GM19372 (cell line): ENCODE data around the gene S100A1.
"Not testable (repeated sequence)": the region's sequence is repeated elsewhere in the genome, so short reads cannot be mapped to it uniquely, and the experiment has no call there.

Experiments
- ATAC-seq: cut with Tn5 transposase; IDR thresholded peaks from one replicate; pipeline ENCODE4 v1.9.1; 2021; ENCODE audit warnings: mild to moderate bottlenecking, low read depth, moderate library complexity; ENCODE audit not compliant: unreplicated experiment

The S100A1 gene

GRCh38 chr1:153649863-153650235, 21.6 kb downstream of the S100A1 start:
- no peak for ATAC-seq

DNA sequence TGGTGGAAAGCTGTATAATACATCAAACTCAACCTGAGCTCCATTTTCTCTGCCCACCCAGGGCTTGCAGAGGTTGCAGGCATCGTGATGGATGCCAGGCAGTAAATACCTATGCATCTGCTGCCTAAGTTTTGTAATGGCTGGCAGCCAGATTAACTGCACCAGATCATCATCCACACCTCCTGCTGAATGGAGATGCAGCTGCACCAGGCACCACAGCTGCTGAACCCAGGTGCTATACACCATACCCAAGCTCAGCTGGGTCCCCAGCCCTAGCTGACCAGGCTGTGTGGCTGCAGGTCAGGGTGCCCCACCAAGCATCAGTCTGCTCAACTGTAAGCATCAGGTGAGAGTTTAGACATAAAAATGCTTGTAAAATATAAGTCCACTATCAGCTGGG, 23.5 kb downstream of the S100A1 start:
- ATAC-seq = no peak

- ATAC-seq = no peak
These were observed 24.7 kb downstream of the S100A1 start for GRCh38 chr1:153652805-153653500.

GRCh38 chr1:153655333-153655732, 27.1 kb downstream of the S100A1 start:
- no peak for ATAC-seq

DNA sequence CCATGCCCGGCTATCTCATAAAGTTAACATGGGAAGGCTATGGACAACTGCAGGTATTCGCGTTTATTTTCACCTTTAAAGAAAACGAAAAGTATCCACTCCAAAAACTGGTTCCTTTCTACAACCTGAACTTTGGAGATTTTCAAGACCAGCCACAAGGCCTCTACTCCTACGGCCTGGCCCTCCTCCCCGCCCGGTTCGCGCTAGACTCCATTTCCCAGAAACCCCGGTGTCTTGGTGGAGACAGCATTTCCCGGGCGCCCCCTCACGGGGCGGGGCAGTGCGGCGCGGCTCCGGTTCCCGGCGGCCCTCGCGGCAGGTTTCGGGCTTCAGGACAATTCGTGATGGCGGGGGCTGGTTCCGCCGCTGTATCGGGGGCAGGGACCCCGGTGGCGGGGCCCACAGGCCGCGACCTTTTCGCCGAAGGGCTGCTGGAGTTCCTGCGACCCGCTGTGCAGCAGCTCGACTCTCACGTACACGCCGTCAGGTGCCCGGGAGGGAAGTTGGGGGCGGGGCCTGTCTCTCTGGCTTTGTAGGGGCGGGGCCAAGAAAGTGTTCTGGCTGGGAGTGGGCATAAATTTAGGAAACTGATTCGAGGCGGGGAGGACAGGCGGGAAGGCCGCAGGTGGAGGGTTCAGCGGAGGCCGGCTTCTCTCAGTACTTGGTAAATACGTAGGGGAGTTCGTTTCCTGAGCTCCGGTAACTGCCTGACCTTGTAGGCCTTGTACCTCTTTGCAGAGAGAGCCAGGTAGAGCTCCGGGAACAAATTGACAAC, 30.4 kb downstream of the S100A1 start, which contains the start of gene SNAPIN:
Gene SNAPIN, plus strand, starts transcription at position 304 of the 775 bp plus-strand sequence. Its CDS starts 41 bp downstream, at position 345.
- peak; percentile 94 for ATAC-seq

DNA sequence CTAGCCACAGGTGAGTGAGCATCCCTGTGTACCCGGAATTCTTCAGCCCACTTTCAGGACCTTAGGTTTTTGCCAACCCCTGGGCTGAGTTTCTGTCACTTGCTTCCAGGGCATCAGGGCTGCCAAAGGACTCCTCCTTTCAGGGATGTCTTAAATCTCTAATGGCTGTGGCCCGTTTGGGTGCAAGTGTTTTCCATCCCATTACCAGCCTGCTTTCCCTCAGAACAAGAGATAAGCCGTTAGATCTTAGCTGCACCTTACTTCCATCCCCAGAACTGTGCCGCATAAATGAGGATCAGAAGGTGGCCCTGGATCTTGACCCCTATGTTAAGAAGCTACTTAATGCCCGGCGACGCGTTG, 30.9 kb downstream of the S100A1 start:
- ATAC-seq = no peak

DNA sequence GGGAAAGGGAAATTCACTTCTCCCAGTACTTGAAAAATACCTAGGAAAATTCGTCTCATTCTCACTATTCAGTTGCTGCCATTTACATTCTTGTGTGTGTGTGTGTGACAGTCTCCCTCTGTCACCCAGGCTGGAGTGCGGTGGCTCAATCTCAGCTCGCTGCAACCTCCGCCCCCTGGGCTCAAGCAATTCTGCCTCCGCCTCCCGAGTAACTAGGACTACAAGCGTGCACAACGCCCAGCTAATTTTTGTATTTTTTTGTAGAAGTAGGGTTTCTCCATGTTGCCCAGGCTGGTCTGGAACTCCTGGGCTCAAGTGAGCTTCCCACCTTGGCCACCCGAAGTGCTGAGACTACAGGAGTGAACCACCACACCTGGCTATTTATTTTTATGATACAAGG, 31.4 kb downstream of the S100A1 start:
- ATAC-seq = no peak

DNA sequence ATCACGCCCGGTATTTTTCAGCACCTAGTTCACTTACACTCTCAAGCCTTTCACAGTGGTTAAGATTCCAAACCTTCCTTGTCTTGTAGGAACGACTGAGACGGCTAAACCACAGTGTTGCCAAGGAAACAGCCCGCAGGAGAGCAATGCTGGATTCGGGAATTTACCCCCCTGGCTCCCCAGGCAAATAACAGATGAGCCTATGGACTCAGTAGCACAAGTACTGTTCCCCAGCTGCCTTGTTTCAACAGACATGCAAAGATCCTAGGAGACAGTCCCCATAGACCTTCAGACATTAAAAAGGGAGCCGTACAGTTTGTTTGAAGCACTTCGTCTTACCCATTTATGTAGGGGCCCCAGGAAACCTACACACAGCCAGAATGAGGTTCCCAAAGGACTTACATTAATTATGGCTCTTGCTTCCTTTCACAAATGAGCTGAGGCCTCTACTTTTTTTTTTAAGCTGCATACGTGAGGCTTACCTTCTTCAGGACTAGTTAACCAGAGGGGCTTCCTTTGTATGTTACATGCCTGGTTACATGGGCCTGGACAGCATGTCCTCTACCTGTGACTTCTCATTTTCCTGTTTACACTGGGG, 33.0 kb downstream of the S100A1 start:
- ATAC-seq = no peak

- no peak for ATAC-seq
These were observed 34.0 kb downstream of the S100A1 start for GRCh38 chr1:153662269-153662668.

GRCh38 chr1:153663211-153663610, 35.0 kb downstream of the S100A1 start:
- ATAC-seq = no peak

- no peak for ATAC-seq
These were observed 39.2 kb downstream of the S100A1 start for GRCh38 chr1:153667439-153667838.

DNA sequence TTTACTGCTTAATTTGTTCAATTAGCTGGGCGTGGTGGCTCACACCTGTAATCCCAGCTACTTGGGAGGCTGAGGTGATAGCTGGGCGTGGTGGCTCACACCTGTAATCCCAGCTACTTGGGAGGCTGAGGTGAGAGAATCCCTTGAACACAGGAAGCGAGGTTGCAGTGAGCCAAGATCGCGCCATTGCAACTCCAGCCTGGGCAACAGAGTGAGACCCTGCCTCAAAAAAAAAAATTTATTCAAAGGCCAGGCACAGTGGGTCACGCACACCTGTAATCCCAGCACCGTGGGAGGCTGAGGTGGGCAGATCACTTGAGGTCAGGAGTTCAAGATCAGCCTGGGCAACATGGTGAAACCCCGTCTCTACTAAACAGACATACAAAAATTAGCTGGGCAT, 40.4 kb downstream of the S100A1 start:
- not testable (repeated sequence) for ATAC-seq

DNA sequence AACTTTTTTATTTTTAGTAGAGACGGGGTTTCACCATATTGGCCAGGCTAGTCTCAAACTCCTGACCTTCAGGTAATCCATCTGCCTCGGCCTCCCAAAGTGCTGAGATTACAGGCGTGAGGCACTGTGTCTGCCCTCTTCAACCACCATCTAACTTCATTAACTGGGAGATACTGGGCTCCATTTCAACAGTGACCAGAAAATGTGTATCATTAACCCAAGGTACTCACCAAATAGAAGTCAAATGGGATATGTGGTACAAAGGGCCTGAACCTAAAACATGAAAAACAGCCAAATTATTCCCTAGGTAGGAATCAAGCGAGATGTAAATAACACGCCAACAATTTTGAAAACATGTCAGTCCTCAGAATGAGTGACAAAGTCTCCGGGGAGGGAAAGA, 41.4 kb downstream of the S100A1 start:
- ATAC-seq = no peak

DNA sequence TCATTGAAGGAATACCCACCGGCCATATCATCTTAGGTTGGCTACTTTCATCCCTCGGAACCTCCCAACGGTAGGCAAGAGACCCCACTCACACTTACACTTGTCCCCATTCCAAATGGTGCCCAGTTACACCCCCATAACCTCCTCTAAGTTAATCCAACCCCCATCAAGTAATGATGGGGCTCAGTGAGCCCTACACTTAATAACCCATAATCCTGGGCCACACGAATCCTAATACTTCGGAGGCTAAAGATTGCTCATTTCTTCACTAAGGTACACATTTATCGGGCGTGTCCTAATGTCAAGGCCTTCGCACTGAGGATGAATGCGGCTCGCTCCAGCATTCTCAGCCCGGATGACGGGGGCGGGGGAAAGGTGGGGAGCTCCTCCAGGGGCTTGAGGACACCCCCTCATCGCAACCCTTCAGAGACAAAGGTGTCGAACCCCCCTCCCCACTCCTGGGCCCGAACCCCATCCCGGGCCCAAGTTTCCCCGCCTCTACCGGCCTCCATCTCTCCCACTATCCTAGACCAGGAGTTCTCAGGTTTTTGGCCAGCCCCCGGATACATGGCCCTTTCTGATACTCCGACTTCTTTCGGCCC, 42.1 kb downstream of the S100A1 start:
- ATAC-seq = no peak

- ATAC-seq = peak; percentile 97
These were observed 42.8 kb downstream of the S100A1 start, which contains the start of gene ILF2 for GRCh38 chr1:153670859-153671627. TSS of gene ILF2 (minus strand) at chr1:153670993. CDS start at chr1:153670922, 71 bp downstream.

DNA sequence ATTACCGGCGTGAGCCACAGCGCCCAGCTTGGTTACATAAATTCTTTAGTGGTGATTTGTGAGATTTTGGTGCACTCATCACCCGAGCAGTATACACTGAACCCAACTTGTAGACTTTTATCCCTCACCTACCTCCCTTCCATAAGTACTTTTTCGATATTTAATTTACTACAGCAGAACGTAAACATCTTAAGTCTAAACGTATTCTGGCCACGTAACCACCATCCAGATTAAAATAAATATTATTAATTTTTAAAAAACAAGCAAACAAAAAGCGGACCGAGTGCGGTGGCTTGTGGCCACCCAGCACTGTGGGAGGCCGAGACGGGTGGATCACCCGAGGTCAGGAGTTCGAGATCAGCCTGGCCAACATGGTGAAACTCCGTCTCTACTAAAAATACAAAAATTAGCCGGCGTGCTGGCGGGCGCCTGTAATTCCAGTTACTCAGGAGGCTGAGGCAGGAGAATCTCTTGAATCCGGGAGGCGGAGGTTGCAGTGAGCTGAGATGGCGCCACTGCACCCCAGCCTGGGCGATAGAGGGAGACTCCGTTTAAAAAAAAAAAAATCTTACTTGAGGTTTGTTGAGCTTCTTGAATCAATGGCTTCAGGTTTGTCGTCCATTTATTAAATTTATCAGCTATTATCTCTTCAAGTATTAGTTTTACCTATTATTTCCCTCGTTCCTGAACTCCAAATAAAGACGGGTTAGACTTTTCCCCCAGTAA, 43.6 kb downstream of the S100A1 start:
- ATAC-seq = not testable (repeated sequence)

DNA sequence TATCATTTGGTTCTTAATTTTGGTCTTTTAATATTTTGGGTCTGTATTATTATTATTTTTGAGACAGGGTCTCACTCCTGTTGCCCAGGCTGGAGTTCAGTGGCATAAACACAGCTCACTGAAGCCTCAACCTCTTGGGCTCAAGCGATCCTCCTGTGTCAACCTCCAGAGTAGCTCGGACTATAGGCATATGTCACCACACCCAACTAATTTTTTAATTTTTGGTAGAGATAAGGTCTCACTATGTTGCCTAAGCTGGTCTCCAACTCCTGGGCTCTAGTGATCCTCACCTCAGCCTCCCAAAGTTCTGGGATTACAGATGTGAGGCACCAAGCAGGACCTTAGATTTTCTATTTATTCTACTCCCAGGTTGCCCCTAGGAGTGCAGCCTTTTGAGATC, 45.3 kb downstream of the S100A1 start:
- no peak for ATAC-seq

DNA sequence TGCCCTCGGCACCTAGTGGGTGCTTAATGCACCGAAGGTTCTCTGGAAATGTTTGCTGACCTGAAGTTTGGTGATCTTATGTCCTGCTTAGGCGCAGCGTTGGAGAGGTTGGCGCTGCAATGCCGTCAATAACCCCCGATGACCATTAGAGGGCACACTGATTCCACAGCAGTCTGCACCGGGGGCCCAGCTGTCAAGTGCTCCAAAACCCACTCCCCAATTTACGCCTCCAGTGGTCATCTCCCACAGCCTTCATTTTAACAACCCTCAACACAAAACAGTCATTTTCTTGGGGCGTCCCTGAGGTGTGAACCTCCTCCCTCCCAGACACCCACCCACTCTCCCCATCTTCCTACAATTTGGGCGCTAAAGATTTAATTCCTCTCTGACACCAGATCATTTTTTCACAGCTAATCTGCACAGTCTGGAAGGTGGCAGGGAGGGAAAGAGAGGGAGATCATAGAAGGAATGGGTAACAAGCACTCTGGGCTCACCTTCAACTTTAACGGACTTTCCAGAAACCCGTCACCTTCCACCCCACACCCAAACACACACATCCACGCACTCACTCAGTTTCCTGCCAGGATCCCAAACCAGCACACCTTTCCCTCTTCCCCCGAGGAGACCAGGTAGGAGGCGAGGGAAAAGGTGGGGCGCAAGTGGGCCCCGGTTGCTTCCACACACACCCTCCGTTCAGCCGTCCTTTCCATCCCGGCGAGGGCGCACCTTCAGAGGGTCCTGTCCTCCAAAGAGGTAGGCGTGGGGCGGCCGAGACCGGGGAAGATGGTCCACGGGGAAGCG, 49.7 kb downstream of the S100A1 start:
- no peak for ATAC-seq
